Activated CD4-positive, CD25-positive, alpha-beta regulatory T cell (primary cell): ENCODE data around the gene SLC25A33.
"Not testable (repeated sequence)": the region's sequence is repeated elsewhere in the genome, so short reads cannot be mapped to it uniquely, and the experiment has no call there.

Experiments used
- DNase-seq, 4 experiments: peaks; one replicate each; lab custom pipeline; 2025; lab: John Stamatoyannopoulos, UW

Gene SLC25A33

DNA sequence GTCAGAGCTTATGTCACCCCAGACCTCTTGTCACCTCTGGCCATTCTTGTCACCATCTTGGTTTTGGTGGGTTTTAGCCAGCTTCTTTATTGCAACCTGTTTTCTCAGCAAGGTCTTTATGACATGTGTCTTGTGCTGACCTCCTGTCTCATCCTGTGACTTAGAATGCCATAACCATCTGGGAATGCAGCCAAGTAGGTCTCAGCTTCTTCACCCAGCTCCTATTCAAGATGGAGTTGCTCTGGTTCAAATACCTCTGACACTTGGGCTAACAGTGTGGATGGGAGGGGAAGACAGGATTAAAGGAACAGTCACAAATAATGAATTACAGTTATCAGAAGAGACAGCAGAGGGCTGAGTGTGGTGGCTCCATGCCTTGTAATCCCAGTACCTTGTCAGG lies 81.8 kb downstream of the SLC25A33 start:
- DNase-seq = no peak

DNA sequence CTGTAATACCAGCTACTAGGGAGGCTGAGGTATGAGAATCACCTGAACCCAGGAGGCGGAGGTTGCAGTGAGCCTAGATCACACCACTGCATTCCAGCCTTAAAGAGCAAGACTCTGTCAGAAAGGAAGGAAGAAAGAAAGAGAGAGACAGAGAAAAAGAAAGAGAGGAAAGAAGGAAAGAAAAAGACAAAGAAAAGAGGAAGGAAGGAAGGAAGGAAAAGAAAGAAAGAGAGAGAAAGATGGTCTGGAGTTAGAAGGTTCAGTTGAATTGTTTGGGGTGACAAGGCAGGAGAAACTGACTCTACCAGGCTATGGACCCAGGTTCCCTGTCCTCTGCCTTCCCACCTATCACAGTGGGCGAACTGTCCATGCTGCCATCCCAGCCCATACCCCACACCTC lies 84.8 kb downstream of the SLC25A33 start:
- no peak for DNase-seq

DNA sequence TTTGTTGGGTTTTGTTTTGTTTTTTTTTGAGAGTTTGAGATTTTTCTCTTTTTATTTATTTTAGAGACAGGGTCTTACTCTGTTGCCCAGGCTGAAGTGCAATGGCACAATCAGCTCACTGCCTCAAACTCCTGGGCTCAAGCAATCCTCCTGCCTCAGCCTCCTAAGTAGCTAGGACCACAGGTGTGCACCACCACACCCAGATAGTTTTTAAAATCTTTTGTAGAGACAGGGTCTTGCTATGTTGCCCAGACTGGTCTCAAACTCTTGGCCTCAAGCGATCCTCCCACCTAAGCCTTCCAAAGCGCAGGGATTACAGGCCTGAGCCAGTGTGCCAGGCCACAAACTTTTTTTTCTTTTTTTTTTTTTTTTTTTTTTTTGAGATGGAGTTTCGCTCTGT lies 85.8 kb downstream of the SLC25A33 start:
- not testable (repeated sequence) for DNase-seq

- DNase-seq = no peak
These were observed 86.9 kb downstream of the SLC25A33 start for GRCh38 chr1:9626201-9626608.

- DNase-seq = peak; percentile 20 to 63 (median 42)
These were observed 89.5 kb downstream of the SLC25A33 start for GRCh38 chr1:9628541-9629444.

DNA sequence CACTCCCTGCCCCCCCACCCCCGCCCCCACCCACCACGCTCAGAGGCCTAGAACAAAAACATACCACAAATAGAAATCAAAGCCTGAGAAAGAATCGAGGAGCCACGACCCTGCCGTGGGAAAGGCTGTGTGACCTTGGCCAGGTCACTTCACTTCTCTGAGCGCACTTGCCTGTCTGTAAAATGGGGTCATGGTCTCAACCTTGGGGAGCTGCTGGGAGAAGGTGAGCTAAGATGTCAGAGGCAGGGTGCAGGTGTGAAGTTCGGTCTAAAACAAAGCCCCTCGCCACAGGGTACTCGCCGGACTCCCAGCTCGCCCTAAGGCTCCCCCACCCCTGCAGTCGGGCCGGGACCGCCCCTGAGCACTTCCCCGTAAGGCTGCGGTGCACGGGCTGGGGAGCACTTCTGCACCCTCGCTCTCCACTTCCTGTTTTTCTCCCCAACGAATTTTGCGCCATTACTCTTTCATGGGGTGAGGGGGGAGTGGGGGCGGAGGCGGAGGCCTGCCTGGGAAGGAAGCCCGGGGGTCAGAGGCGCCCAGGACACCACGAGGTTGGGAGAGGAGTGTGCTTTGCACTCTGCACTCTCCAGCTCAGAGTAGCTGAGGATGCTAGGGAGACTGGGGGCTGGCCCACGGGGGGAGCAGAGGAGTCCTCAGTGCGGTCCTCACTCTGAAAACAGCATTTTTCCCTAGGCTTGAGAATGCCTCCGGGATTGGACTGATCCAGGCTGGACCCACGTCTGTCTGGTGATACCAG lies 90.4 kb downstream of the SLC25A33 start:
- peak; percentile 23 to 81 (median 48) for DNase-seq

- DNase-seq = no peak
These were observed 91.3 kb downstream of the SLC25A33 start for GRCh38 chr1:9630331-9631111.

- no peak for DNase-seq
These were observed 92.3 kb downstream of the SLC25A33 start for GRCh38 chr1:9631613-9632012.

DNA sequence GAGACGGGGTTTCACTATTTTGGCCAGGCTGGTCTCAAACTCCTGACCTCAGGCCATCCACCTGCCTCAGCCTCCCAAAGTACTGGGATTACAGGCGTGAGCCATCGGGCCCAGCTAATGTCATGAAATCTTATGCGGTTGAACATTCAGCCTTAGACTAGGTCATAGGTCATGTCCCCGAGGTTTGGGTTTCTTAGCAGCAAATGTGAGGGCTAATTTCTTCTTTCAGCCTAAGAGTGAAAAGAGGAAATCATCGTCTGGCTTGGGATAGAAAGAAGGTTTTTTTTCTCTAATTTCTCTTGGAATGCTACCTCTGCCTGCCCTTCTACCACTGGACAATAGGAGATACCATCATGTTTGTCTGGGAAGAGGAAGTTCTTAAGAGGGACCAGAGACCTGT lies 94.2 kb downstream of the SLC25A33 start:
- no peak for DNase-seq

DNA sequence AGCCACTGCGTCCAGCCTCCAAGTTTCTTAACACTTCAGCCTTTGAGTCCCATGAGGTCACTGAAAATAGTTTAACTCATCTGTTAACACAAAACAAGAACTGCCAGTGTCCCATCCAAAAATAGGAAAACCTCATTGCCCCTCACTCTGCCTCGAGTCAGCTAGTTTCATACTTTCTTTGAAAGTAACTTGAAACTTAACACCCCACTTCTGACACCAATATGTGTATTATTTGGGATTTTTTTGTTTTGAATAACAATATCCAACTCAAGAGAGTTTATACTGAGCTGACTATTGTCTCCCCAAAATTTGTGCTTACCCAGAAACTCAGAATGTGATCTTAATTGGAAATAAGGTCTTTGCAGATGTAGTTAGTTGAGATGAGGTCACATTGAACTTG lies 95.3 kb downstream of the SLC25A33 start:
- DNase-seq = no peak
